Pancreas (tissue), 10 donors: ENCODE measurements around the gene TAOK3. TPM values are rescaled to one million over a fixed set of nuclear protein-coding genes. Genes with fewer than 3 reads are reported as not detected.

Experiments used
- ATAC-seq, 4 donors: fragments of 200-7000 bp; cut with Tn5 transposase; one replicate each; pipeline versions ENCODE4 v1.8.0 to v1.9.1; 2020; ENCODE audit warnings: mild to moderate bottlenecking in 4 of 4, moderate library complexity in 4 of 4
- DNase-seq, 6 donors: peaks; one replicate each; pipeline ENCODE4 v3.0.0-alpha.2; 2020
- FAIRE-seq: peaks from 2 replicates; lab custom pipeline; 2012; peaks lifted over from hg19 to GRCh38; lab: Jason Lieb, UNC
- H3K27ac ChIP-seq, 4 donors: fragments of 200-600 bp; sonication (generic); 1 replicate in 3 of 4; 2 replicates in 1 of 4; pipeline versions ENCODE4 v1.5.0 to v1.8.0; 2020
- H3K27me3 ChIP-seq, 4 donors: fragments of 200-600 bp; one replicate each; pipeline ENCODE4 v1.8.0; 2021
- H3K36me3 ChIP-seq, 3 donors: fragments of 200-600 bp; sonication (generic) in 1 of 3; one replicate each; pipeline versions ENCODE4 v1.5.0 to v1.8.0; 2020 to 2021
- H3K4me1 ChIP-seq, 3 donors: fragments of 200-600 bp; one replicate each; pipeline ENCODE4 v1.8.0; 2021
- H3K4me3 ChIP-seq, 4 donors: fragments of 200-600 bp; sonication (generic) in 2 of 4; one replicate each; pipeline versions ENCODE4 v1.5.0 to v1.8.0; 2020 to 2021
- H3K9me3 ChIP-seq, 4 donors: fragments of 200-600 bp; one replicate each; pipeline ENCODE4 v1.8.0; 2021
- WGBS, 2 donors: extraction: QIAGEN DNeasy Blood & Tissue Kit; methylation state at CpG; one replicate each; pipeline ENCODE4 v1.1.7; 2013; 5-methylcytosine and 5-hydroxymethylcytosine counted together
- intact Hi-C, 3 donors: fragments of 100-400 bp; cut with DNase I; formaldehyde crosslinking; loops; one replicate each; pipeline versions ENCODE4 v1.11.1 to v1.14.2; 2022
- polyA plus RNA-seq, 2 donors: library from polyadenylated mRNA; stranded (reverse); fragments of 200-250 nt; gene quantifications; one replicate each; pipeline ENCODE4 v1.2.3, GENCODE V29; 2013
- total RNA-seq, 6 donors: library from RNA; stranded (reverse); fragmentation: NEBNext Ultra II Directional in 4 of 6; extraction: Animal tissue kit (Norgen Biotek cat#: 25700) in 4 of 6; gene quantifications; one replicate each; pipeline versions ENCODE4 v1.2.1 to v1.2.4, GENCODE V29; 2021 to 2023
- TF ChIP-seq, protein P1 (sequence below), 4 donors: fragments of 200-600 bp; sonication (generic) in 3 of 4; IDR thresholded peaks; one replicate each; pipeline versions ENCODE4 v1.5.0 to v1.8.0; 2021; ENCODE audit warnings: antibody characterized with exemption in 4 of 4
- donor health status: healthy with polysubstance abuse.
- donor health status: DM: no; HTN: no; CAD: no; lungs with moderate emphysema.
- donor health status: DM: no; HTN: no; CAD: no.
- donor health status: control.
- donor health status: control.
- donor health status: Bipolar disorder and iron deficiency.
- donor health status: DM: yes; HTN: yes; CAD: no.
- donor health status: DM: no; HTN: no; CAD: no.
- donor health status: DM: no; HTN: no; CAD: no.
- donor health status: DM: yes; HTN: yes; CAD: no.

Gene TAOK3
- total and polyA plus RNA-seq, 8 donors, result 7.9 to 21.0 (median 11.4) TPM

DNA sequence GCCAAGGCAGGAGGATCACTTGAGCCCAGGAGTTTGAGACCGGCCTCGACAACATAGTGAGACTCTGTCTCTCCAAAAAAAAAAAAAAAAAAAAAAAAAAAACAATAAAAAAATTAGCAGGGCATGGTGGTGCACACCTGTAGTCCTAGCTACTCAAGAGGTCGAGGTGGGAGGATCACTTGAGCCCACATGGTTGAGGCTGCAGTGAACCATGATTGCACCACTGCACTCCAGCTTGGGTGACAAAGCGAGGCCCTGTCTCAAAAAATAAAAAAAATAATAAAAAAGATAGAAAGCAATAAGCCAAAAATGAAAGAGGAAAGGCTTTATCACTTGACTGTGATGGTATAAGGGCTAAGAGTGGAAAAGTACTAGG lies 247.0 kb downstream of the TAOK3 start:
- 91 to 92% methylated on average over 4 of the region's 4 CpGs for whole genome bisulfite sequencing, 2 donors
- Histone ChIP-seq H3K4me3 (no peak overlapping the region), H3K36me3 (no peaks in the 10 kb centered on the region), H3K27ac (peak overlapping the region; percentile 74 to 90 (median 80)), H3K9me3 (no peaks in the 10 kb centered on the region), H3K4me1 (peaks cover 16 to 33% (median 25%) of the 10 kb centered on the region in 3 donors), H3K27me3 (no peaks in the 10 kb centered on the region)
- FAIRE-seq (no peak), DNase-seq (no peak), ATAC-seq (peak in 2 of 4 donors; percentile 0 to 4)
- intact Hi-C loops, result loop anchor here in 1 of 3 donors (10.0 kb wide), 1 partner anchor 249 kb away; the partner anchor contains the start of genes SUDS3 and TAOK3
- TF ChIP-seq, protein P1, sequence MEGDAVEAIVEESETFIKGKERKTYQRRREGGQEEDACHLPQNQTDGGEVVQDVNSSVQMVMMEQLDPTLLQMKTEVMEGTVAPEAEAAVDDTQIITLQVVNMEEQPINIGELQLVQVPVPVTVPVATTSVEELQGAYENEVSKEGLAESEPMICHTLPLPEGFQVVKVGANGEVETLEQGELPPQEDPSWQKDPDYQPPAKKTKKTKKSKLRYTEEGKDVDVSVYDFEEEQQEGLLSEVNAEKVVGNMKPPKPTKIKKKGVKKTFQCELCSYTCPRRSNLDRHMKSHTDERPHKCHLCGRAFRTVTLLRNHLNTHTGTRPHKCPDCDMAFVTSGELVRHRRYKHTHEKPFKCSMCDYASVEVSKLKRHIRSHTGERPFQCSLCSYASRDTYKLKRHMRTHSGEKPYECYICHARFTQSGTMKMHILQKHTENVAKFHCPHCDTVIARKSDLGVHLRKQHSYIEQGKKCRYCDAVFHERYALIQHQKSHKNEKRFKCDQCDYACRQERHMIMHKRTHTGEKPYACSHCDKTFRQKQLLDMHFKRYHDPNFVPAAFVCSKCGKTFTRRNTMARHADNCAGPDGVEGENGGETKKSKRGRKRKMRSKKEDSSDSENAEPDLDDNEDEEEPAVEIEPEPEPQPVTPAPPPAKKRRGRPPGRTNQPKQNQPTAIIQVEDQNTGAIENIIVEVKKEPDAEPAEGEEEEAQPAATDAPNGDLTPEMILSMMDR (IDR thresholded peaks at IDR 0.05), result no peak

DNA sequence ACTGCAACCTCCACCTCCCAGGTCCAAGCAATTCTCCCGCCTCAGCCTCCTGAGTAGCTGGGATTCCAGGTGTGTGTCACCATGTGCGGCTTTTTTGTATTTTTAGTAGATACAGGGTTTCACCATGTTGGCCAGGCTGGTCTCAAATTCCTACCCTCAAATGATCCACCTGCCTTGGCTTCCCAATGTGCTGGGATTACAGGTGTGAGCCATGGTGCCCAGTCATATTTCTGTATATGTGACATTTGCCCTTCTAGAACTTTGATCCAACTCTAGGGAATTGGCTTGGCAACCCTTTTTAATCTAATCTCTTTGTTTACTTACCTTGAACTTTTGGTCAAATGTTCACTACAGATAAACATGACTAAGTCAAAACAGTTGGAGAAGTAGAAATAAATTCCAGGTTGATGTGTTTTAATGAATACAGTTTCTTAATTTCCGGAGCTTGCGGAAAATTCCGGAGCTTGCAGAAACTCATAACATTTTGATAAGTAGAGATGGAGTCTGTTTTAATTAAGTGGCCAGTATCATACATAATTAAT lies 248.3 kb downstream of the TAOK3 start:
- intact Hi-C loops, result loop anchor here in 1 of 3 donors (10.0 kb wide), 1 partner anchor 250 kb away; the partner anchor contains the start of genes SUDS3 and TAOK3
- peak overlapping the region in 3 of 4 donors; percentile 13 to 90 (median 85) for H3K27ac ChIP-seq
- FAIRE-seq (no peak), ATAC-seq (peak; percentile 22 to 51 (median 28)), DNase-seq (no peak)
- TF ChIP-seq, protein P1 (IDR thresholded peaks at IDR 0.05), result no peak
- H3K36me3 ChIP-seq, result no peaks in the 10 kb centered on the region
- WGBS, 2 donors, result 29 to 39% methylated on average over 5 of the region's 5 CpGs
- H3K27me3 ChIP-seq, result no peaks in the 10 kb centered on the region
- peaks cover 16 to 37% (median 25%) of the 10 kb centered on the region in 3 donors for H3K4me1 ChIP-seq
- H3K4me3 ChIP-seq, result no peak overlapping the region
- no peaks in the 10 kb centered on the region for H3K9me3 ChIP-seq

DNA sequence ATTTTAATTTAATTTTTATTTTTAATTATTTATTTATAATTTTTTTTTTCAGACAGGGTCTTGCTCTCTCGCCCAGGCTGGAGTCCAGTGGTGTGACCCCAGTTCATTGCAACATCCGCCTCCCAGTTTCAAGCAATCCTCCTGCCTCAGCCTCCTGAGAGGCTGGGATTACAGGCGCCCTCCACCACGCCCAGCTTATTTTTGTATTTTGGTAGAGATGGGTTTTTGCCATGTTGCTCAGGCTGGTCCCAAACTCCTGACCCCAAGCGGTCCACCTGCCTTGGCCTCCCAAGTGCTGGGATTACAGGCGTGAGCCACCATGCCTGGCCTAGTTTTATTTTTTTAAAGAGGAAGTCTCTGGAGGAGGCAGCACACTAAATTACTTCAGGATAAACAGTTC lies 250.4 kb downstream of the TAOK3 start:
- peaks cover 16 to 37% (median 25%) of the 10 kb centered on the region in 3 donors for H3K4me1 ChIP-seq
- intact Hi-C loops, result loop anchor here in 1 of 3 donors (10.0 kb wide), 1 partner anchor 253 kb away; the partner anchor contains the start of genes SUDS3 and TAOK3
- no peaks in the 10 kb centered on the region for H3K36me3 ChIP-seq
- no peak overlapping the region for H3K4me3 ChIP-seq
- H3K27me3 ChIP-seq, result no peaks in the 10 kb centered on the region
- no peaks in the 10 kb centered on the region for H3K9me3 ChIP-seq
- DNase-seq (peak in 1 of 6 donors; percentile 13), ATAC-seq (no peak), FAIRE-seq (no peak)
- no peak overlapping the region for H3K27ac ChIP-seq
- TF ChIP-seq, protein P1 (IDR thresholded peaks at IDR 0.05), result no peak
- WGBS, 2 donors, result 96 to 99% methylated on average over 6 of the region's 6 CpGs

DNA sequence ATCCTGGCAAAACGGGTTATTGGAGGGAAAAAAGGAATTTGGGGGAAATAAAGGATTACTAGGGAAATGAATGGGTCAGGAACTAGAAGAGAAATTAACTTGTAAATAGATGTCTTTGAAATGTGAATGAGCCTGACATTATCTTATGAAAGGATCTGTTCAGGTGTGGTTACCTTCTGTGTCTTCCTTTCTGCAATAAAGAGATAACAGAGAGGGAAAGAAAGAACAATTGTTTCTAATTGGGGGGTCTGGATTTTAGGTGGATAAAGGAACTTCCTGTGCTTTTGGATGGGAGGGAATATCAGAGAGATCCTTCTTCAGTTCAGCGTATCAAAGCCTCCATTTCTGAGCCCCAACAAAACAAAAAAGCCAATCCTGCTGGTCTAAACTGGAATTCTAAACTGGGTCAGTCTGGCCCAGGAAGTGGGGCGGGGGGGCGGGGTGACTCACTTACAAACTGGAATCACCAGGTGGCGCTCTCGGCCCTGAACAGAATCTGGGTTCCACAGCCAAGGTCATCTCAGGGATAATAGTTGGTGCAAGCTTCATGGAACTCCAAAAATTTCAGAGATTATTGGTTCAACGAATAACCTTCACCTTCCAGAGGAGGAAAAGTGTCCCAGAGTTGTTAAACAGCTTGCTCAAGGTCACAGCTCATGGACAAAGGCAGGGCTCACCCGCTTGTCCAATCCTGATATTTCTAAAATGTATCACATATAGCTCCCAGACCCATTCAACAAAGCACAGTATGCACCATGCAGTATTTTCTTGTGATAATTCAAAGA lies 251.9 kb downstream of the TAOK3 start:
- H3K36me3 ChIP-seq, result no peaks in the 10 kb centered on the region
- TF ChIP-seq, protein P1 (IDR thresholded peaks at IDR 0.05), result peak; percentile 53 to 73 (median 68)
- H3K4me1 ChIP-seq, result peaks cover 13 to 28% (median 13%) of the 10 kb centered on the region in 3 donors
- intact Hi-C loops, result loop anchor here in 1 of 3 donors (10.0 kb wide), 1 partner anchor 254 kb away; the partner anchor contains the start of genes SUDS3 and TAOK3
- H3K9me3 ChIP-seq, result no peaks in the 10 kb centered on the region
- peak overlapping the region in 3 of 4 donors; percentile 39 to 77 (median 65) for H3K27ac ChIP-seq
- no peaks in the 10 kb centered on the region for H3K27me3 ChIP-seq
- 6 to 9% methylated on average over 8 of the region's 8 CpGs for WGBS, 2 donors
- DNase-seq, result peak; percentile 68 to 86 (median 78)
- no peak overlapping the region for H3K4me3 ChIP-seq
- no peak for FAIRE-seq
- peak; percentile 75 to 89 (median 88) for ATAC-seq
